Mesenteric fat pad (tissue), 1 donor: Measurements from ENCODE around the gene AUTS2. TPM values are rescaled to one million over a fixed set of nuclear protein-coding genes. Genes with fewer than 3 reads are reported as not detected.
"Not testable (repeated sequence)": the region's sequence is repeated elsewhere in the genome, so short reads cannot be mapped to it uniquely, and the experiment has no call there.

Source experiments
- DNase-seq: peaks from one replicate; pipeline ENCODE4 v3.0.0-alpha.2; 2020; ENCODE audit warnings: low spot score
- total RNA-seq: library from RNA; stranded (reverse); fragmentation: NEBNext Ultra II Directional; extraction: Animal tissue kit (Norgen Biotek cat#: 25700); gene quantifications from one replicate; pipeline ENCODE4 v1.2.1, GENCODE V29; 2021
- donor health status: DM: yes; HTN: yes; CAD: no.

AUTS2 gene
- total RNA-seq, 1 donor from 2014 or later: 28.1 TPM

- DNase-seq: no peak
Measured at GRCh38 chr7:69782917-69783684, 184.8 kb downstream of the AUTS2 start.

- not testable (repeated sequence) for DNase-seq
Measured at GRCh38 chr7:69786130-69786529, 187.9 kb downstream of the AUTS2 start.

DNA sequence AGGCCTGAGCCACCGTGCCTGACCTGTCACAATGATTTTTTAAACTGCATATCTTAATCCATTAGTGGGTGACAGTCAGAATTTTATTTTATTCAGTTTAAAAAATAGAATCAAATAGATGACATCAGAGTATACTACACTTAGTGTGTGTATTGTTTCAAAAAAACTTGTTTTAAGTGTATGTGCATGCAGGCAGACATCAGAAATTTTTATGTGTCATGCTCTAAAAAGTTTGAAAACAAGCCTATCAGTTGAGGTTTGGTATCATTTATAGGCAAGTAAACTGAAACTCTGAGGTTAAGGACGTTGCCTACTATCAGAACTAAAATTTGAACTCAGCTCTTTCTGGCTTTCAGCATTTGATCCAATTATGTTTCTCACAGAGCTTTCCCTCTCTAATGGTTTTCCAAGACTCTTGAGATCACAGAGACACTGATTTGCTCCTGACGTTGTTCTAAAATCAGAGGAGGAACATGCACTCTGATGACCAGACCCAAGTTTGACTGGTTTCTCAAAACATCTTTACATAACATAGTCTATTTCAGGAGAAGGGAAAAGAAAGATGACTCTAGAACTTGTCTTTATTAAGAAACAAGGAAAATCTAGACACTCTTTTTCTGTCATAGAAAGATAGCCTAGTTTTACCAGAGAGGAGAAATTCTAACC is 188.6 kb downstream of the AUTS2 start:
- no peak for DNase-seq

- DNase-seq: no peak
Measured at GRCh38 chr7:69787736-69788431, 189.6 kb downstream of the AUTS2 start.

DNA sequence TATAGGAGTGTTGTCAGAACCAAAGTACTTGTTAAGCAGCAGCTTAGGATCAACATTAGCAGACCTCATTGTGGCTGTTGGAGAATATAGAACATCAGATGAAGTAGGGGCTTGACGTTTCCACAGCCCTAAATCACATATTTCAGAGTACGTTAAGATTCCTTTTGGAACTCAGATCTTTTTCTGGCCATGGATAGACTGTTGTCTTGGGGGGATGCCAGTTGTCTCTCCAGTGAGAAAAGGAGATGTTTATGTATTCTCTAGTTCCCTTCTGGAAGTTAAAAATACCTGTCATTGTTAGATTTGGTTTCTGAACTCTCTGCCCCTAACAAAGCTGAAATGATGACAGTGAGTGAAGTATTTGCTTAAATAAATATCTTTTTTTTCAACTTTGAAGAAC is 191.3 kb downstream of the AUTS2 start:
- DNase-seq: no peak

GRCh38 chr7:69790977-69791724 is 192.9 kb downstream of the AUTS2 start:
- no peak for DNase-seq

GRCh38 chr7:69791739-69792138 is 193.5 kb downstream of the AUTS2 start:
- no peak for DNase-seq

DNA sequence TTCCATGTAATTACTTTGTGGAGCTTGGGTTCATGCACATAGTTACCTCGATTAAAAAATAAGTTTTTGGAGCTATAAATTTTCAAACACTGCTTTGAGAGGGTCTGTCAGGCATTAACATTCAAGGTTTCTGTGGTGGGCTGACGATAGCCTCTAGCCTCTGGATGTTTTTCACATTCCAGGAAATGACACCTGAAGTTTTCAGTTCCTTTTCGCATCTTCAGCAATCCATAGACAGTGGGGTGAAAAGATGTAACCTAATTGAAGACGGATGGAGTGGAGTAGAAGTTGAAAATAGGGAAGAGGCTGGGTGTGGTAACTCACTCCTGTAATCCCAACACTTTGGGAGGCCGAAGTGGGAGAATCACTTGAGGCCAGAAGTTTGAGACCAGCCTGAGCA is 197.7 kb downstream of the AUTS2 start:
- no peak for DNase-seq

GRCh38 chr7:69796416-69796815 is 198.1 kb downstream of the AUTS2 start:
- DNase-seq: no peak

DNA sequence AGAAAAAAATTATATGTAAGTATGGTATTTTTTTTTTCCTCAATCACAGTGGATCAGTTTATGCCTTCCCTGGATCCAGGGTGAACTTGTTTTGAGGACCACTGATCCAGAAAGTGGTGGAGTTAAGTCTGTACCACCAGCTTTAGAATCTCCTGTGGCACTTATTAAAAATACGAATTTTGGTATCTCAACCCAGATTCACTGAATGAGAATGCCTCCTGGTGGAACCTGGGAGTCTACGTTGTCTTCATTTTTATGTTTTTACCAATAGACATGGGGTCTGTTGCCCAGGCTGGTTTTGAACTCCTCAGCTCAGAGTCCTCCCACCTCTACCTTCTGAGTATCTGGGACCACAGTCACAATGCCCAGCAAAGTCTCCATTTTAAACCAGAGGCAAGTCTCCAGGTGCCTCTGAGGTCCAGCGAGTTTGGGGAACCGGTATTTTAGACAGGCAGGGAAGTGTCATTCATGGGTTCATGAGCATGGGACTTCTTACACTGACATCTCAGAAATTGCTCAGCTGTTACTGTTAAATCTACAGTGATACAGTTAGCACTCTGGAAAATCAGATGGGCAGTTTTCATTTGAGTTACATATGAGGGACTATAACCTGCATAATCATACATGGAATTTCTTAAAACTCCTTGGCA is 200.9 kb downstream of the AUTS2 start:
- no peak for DNase-seq

- no peak for DNase-seq
Measured at GRCh38 chr7:69799990-69800389, 201.7 kb downstream of the AUTS2 start.

GRCh38 chr7:69800495-69800894 is 202.2 kb downstream of the AUTS2 start:
- no peak for DNase-seq

GRCh38 chr7:69801729-69802682 is 203.7 kb downstream of the AUTS2 start:
- DNase-seq: no peak

- no peak for DNase-seq
Measured at GRCh38 chr7:69803699-69804516, 205.6 kb downstream of the AUTS2 start.

GRCh38 chr7:69804962-69805361 is 206.7 kb downstream of the AUTS2 start:
- DNase-seq: no peak

- no peak for DNase-seq
Measured at GRCh38 chr7:69808391-69808790, 210.1 kb downstream of the AUTS2 start.

- DNase-seq: no peak
Measured at GRCh38 chr7:69811476-69812308, 213.4 kb downstream of the AUTS2 start.

DNA sequence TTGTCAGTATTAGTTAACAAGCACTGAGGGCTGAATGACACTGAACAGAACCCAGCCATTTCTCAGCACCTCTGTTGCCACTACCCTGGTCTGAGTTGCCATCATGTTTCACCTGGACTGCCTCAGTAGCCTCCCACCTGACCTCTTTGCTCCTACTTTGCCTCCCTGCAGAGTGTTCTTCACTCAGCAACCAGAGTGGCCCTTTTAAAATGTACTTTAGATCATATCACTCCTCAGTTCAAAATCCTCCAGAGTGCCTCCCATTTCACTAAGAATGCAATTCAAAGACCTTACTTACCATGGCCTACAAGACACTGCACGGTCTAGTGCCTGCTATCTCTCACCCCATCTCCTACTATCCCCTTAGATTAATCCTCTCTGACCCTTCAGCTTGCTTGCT is 214.5 kb downstream of the AUTS2 start:
- no peak for DNase-seq
